Body of pancreas (tissue), 4 donors: ENCODE data around the gene SLC22A4.

Experiments used
- POLR2A ChIP-seq, 3 donors: fragments of 450-650 bp; IDR thresholded peaks; one replicate each; pipeline ENCODE4 v1.6.1; 2016; ENCODE audit warnings: antibody characterized with exemption in 3 of 3, mild to moderate bottlenecking in 2 of 3
- TF ChIP-seq, protein P1 (sequence below), 7 experiments: fragments of 450-650 bp in 4 of 7; fragments of 200-600 bp in 3 of 7; sonication (generic) in 3 of 7; IDR thresholded peaks; one replicate each; pipeline ENCODE4 v1.5.1; 2016 to 2019; ENCODE audit warnings: antibody characterized with exemption in 7 of 7

DNA sequence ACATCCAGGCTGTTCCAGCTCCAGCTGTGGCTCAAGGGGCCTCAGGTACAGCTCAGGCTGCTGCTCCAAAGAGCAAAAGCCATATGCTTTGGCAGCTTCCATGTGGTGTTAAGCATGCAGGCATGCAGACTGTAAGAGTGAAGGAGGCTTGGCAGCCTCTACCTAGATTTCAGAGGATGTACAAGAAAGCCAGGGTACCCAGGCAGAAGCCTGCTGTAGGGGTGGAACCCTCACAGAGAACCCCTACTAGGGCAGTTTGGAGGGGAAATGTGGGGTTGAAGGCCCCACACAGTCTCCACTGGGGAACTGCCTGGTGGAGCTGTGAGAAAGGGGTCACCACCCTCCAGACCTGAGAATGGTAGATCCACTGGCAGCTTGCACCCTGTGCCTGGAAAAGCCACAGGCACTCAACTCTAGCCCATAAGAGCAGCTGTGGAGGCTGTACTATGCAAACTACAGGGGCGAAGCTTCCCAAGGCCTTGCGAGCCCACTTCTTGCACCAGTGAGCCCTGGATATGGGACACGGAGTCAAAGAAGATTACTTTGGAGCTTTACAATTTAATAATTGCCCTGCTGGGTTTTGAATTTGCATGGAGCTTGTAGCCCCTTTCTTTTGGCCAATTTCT, 61.1 kb downstream of the SLC22A4 start:
- TF ChIP-seq POLR2A (IDR thresholded peaks at IDR 0.05), result no peak
- TF ChIP-seq, protein P1, sequence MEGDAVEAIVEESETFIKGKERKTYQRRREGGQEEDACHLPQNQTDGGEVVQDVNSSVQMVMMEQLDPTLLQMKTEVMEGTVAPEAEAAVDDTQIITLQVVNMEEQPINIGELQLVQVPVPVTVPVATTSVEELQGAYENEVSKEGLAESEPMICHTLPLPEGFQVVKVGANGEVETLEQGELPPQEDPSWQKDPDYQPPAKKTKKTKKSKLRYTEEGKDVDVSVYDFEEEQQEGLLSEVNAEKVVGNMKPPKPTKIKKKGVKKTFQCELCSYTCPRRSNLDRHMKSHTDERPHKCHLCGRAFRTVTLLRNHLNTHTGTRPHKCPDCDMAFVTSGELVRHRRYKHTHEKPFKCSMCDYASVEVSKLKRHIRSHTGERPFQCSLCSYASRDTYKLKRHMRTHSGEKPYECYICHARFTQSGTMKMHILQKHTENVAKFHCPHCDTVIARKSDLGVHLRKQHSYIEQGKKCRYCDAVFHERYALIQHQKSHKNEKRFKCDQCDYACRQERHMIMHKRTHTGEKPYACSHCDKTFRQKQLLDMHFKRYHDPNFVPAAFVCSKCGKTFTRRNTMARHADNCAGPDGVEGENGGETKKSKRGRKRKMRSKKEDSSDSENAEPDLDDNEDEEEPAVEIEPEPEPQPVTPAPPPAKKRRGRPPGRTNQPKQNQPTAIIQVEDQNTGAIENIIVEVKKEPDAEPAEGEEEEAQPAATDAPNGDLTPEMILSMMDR (IDR thresholded peaks at IDR 0.05), result no peak
